Body of pancreas (tissue), 4 donors: Measurements from ENCODE around the gene EMC6.

ENCODE experiments used
- POLR2A ChIP-seq, 3 donors: fragments of 450-650 bp; IDR thresholded peaks; one replicate each; pipeline ENCODE4 v1.6.1; 2016; ENCODE audit warnings: antibody characterized with exemption in 3 of 3, mild to moderate bottlenecking in 2 of 3
- TF ChIP-seq, protein P1 (sequence below), 7 experiments: fragments of 450-650 bp in 4 of 7; fragments of 200-600 bp in 3 of 7; sonication (generic) in 3 of 7; IDR thresholded peaks; one replicate each; pipeline ENCODE4 v1.5.1; 2016 to 2019; ENCODE audit warnings: antibody characterized with exemption in 7 of 7

- TF ChIP-seq, protein P1, sequence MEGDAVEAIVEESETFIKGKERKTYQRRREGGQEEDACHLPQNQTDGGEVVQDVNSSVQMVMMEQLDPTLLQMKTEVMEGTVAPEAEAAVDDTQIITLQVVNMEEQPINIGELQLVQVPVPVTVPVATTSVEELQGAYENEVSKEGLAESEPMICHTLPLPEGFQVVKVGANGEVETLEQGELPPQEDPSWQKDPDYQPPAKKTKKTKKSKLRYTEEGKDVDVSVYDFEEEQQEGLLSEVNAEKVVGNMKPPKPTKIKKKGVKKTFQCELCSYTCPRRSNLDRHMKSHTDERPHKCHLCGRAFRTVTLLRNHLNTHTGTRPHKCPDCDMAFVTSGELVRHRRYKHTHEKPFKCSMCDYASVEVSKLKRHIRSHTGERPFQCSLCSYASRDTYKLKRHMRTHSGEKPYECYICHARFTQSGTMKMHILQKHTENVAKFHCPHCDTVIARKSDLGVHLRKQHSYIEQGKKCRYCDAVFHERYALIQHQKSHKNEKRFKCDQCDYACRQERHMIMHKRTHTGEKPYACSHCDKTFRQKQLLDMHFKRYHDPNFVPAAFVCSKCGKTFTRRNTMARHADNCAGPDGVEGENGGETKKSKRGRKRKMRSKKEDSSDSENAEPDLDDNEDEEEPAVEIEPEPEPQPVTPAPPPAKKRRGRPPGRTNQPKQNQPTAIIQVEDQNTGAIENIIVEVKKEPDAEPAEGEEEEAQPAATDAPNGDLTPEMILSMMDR (IDR thresholded peaks at IDR 0.05) = no peak
- TF ChIP-seq POLR2A (IDR thresholded peaks at IDR 0.05) = no peak
These were observed 27.6 kb upstream of the EMC6 start for GRCh38 chr17:3641014-3641413.
